ENCODE results near the gene VPS25.
A peak's percentile ranks its signal among the peaks of the same experiment; 100 is the strongest.

VPS25 gene

GRCh38 chr17:42798383-42799380, 25.4 kb downstream of the VPS25 start, which contains the start of the genes CNTD1 and COA3:
Gene CNTD1, plus strand, starts transcription at chr17:42798861. Its CDS starts 207 bp downstream, at chr17:42799068.
Gene COA3, minus strand, starts transcription at chr17:42798704. Its CDS starts 23 bp downstream, at chr17:42798681.
- H3K4me3 Mint-ChIP-seq, result peak within 1 kb of the TSS; percentile 96
- H3K27me3 Mint-ChIP-seq, result no peaks in the 10 kb centered on the region
- peaks cover 6% of the 10 kb centered on the region for H3K36me3 Mint-ChIP-seq
- H3K27ac Mint-ChIP-seq, result peak within 1 kb of the TSS; percentile 80
- H3K9me3 Mint-ChIP-seq, result no peaks in the 10 kb centered on the region
- H3K4me1 Mint-ChIP-seq, result peaks cover 28% of the 10 kb centered on the region

GRCh38 chr17:42803074-42803883, 30.0 kb downstream of the VPS25 start:
- no peak overlapping the region for H3K27ac Mint-ChIP-seq

GRCh38 chr17:42804918-42805367, 31.7 kb downstream of the VPS25 start:
- peaks cover under 1% of the 10 kb centered on the region for H3K36me3 Mint-ChIP-seq
- H3K9me3 Mint-ChIP-seq, result no peaks in the 10 kb centered on the region
- no peak overlapping the region for H3K27ac Mint-ChIP-seq
- H3K4me3 Mint-ChIP-seq, result no peak overlapping the region
- no peaks in the 10 kb centered on the region for H3K27me3 Mint-ChIP-seq
- H3K4me1 Mint-ChIP-seq, result no peaks in the 10 kb centered on the region

More at GRCh38 chr17:42803074-42803883, 30.0 kb downstream of the VPS25 start:
- no peaks in the 10 kb centered on the region for H3K27me3 Mint-ChIP-seq
- H3K4me3 Mint-ChIP-seq, result no peak overlapping the region
- peaks cover 2% of the 10 kb centered on the region for H3K36me3 Mint-ChIP-seq
- H3K4me1 Mint-ChIP-seq, result peaks cover 6% of the 10 kb centered on the region
- H3K9me3 Mint-ChIP-seq, result no peaks in the 10 kb centered on the region

GRCh38 chr17:42806249-42806648, 33.0 kb downstream of the VPS25 start:
- Mint-ChIP-seq H3K4me1 (no peaks in the 10 kb centered on the region), H3K4me3 (no peak overlapping the region), H3K27ac (no peak overlapping the region), H3K27me3 (no peaks in the 10 kb centered on the region), H3K9me3 (no peaks in the 10 kb centered on the region), H3K36me3 (peaks cover 7% of the 10 kb centered on the region)

GRCh38 chr17:42809250-42809649, 36.0 kb downstream of the VPS25 start:
- Mint-ChIP-seq H3K4me3 (no peak overlapping the region), H3K27ac (no peak overlapping the region), H3K36me3 (peaks cover 10% of the 10 kb centered on the region), H3K27me3 (no peaks in the 10 kb centered on the region), H3K9me3 (no peaks in the 10 kb centered on the region), H3K4me1 (no peaks in the 10 kb centered on the region)

- Mint-ChIP-seq H3K4me3 (no peak overlapping the region), H3K36me3 (peaks cover 22% of the 10 kb centered on the region), H3K27me3 (no peaks in the 10 kb centered on the region), H3K4me1 (no peaks in the 10 kb centered on the region), H3K27ac (no peak overlapping the region), H3K9me3 (no peaks in the 10 kb centered on the region)
Observed at GRCh38 chr17:42814633-42815399, 41.6 kb downstream of the VPS25 start.

GRCh38 chr17:42817866-42818265, 44.6 kb downstream of the VPS25 start:
- H3K4me3 Mint-ChIP-seq, result no peak overlapping the region
- no peaks in the 10 kb centered on the region for H3K27me3 Mint-ChIP-seq
- H3K27ac Mint-ChIP-seq, result no peak overlapping the region
- H3K4me1 Mint-ChIP-seq, result peaks cover 21% of the 10 kb centered on the region
- peaks cover 23% of the 10 kb centered on the region for H3K36me3 Mint-ChIP-seq
- H3K9me3 Mint-ChIP-seq, result no peaks in the 10 kb centered on the region

- Mint-ChIP-seq H3K4me3 (no peak overlapping the region), H3K4me1 (peaks cover 21% of the 10 kb centered on the region), H3K9me3 (no peaks in the 10 kb centered on the region), H3K27ac (no peak overlapping the region), H3K27me3 (no peaks in the 10 kb centered on the region), H3K36me3 (peaks cover 23% of the 10 kb centered on the region)
Observed at GRCh38 chr17:42818379-42818778, 45.1 kb downstream of the VPS25 start.

GRCh38 chr17:42819939-42820535, 46.8 kb downstream of the VPS25 start:
- H3K36me3 Mint-ChIP-seq, result peaks cover 17% of the 10 kb centered on the region
- H3K4me3 Mint-ChIP-seq, result peak overlapping the region; percentile 5
- H3K4me1 Mint-ChIP-seq, result peaks cover 32% of the 10 kb centered on the region
- H3K9me3 Mint-ChIP-seq, result no peaks in the 10 kb centered on the region
- no peaks in the 10 kb centered on the region for H3K27me3 Mint-ChIP-seq
- peak overlapping the region; percentile 65 for H3K27ac Mint-ChIP-seq

GRCh38 chr17:42821176-42821575, 47.9 kb downstream of the VPS25 start:
- Mint-ChIP-seq H3K36me3 (peaks cover 11% of the 10 kb centered on the region), H3K9me3 (no peaks in the 10 kb centered on the region), H3K4me1 (peaks cover 32% of the 10 kb centered on the region), H3K27me3 (no peaks in the 10 kb centered on the region), H3K27ac (peak overlapping the region; percentile 14), H3K4me3 (peak overlapping the region; percentile 71)

- Mint-ChIP-seq H3K36me3 (no peaks in the 10 kb centered on the region), H3K27ac (peak overlapping the region; percentile 19), H3K4me1 (peaks cover 32% of the 10 kb centered on the region), H3K9me3 (no peaks in the 10 kb centered on the region), H3K4me3 (no peak overlapping the region), H3K27me3 (no peaks in the 10 kb centered on the region)
Observed at GRCh38 chr17:42827472-42827871, 54.2 kb downstream of the VPS25 start.
